DND-41 (cell line): ENCODE measurements around the gene CLEC3B.

ENCODE experiments used
- CTCF ChIP-seq: IDR thresholded peaks from 2 replicates; pipeline ENCODE4 v1.5.1; 2012; ENCODE audit warnings: borderline replicate concordance, low read length, moderate library complexity, mild to moderate bottlenecking; ENCODE audit not compliant: poor library complexity, severe bottlenecking; ENCODE audit errors: extremely low read depth
- EZH2 ChIP-seq: IDR thresholded peaks from 3 replicates; pipeline ENCODE4 v1.6.1; 2012; ENCODE audit warnings: borderline replicate concordance, low read depth, mild to moderate bottlenecking, moderate library complexity, low read length, inconsistent platforms; ENCODE audit not compliant: severe bottlenecking

- TF ChIP-seq CTCF: no peak
- TF ChIP-seq EZH2: no peak
These were observed 9.2 kb upstream of the CLEC3B start for GRCh38 chr3:45016916-45017315.
